Measurements from ENCODE around the gene TSPAN18. TPM values are rescaled to one million over a fixed set of nuclear protein-coding genes. Genes with fewer than 3 reads are reported as not detected.
A peak's percentile ranks its signal among the peaks of the same experiment; 100 is the strongest.

TSPAN18 gene
- polyA plus RNA-seq, 1 donor = 48.1 TPM

DNA sequence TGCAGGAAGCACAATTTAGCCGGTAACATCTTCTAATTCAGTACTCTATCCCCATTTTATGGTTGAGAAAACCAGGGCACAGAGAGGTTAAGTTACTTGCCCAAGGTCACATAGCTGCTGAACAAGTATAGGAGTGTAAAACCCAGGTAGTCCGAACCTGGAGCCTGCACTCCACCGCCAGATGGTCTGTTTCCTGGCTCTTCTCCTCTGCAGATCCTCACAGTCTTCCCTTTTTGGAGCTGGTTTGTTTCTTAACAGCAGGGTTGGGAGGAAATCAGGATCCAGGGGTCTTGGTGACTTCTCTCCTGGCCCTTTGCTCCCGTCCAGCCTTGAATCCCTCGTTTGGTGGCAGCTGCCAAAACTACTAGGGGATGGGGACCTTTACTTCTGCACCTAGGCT, 12.0 kb downstream of the TSPAN18 start:
- no peak for DNase-seq

GRCh38 chr11:44740967-44741366, 14.2 kb downstream of the TSPAN18 start:
- no peak for DNase-seq

DNA sequence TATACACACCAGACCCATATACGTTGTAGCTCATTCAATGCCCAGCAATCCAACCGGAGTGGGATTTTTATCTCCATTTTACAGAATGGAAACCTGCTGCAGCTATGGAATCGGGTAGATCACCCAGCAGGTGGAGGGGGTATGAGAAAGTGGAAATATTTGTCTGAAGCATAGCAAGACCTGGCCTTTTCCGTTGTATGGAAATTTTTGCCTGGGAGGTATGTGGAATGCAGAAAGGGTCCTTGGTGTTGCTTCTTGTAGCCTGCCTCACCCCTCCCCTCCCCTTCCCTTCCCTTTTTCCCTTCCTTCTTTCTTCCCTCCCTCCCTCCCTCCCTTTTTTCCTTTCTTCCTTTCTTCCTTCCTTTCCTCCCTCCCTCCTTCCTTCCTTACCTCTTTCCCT, 15.2 kb downstream of the TSPAN18 start:
- no peak for DNase-seq

GRCh38 chr11:44742508-44743246, 15.9 kb downstream of the TSPAN18 start:
- DNase-seq = no peak

DNA sequence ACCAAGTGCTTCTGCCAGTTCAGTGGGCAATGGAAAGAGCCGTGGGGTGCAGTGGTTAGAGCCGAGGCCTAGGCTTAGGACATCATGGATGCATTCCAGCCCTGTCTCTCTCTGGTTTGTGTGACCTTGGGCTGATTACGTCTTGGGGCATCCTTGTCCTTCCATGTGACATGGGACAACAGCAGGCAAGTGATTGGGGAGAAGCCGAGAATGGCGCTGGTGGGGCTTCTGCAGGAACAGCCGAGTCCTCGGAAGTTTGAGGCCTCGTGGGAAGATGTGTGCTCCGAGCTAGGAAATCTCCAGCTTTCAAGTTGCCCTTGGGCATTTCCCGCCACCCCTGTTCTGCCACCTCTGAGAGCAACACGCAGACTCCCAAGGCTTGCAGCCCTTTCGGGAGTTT, 16.6 kb downstream of the TSPAN18 start:
- DNase-seq = no peak

- peak; percentile 76 for DNase-seq
These were observed 17.3 kb downstream of the TSPAN18 start for GRCh38 chr11:44743959-44744557.

DNA sequence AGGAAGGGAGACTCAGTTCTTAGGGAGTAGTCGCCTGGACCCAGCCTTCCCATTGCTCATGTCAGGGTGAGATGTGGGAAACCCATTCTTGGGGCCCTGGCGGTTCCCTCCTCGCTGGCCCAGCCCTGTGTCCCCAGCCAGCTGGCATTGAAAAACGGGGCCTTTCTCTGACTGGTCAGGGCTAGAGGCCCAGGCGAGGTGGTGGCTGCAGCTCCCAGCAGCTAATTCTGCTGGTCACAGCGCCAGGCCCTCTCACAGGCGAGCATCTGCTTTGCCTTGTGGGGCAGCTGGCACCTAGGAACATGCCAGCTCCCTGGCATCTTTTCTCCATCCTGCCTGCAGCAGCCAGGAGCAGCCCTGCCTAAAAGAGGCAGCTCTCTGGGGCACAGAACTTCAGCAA, 20.1 kb downstream of the TSPAN18 start:
- DNase-seq = no peak

GRCh38 chr11:44747316-44747715, 20.6 kb downstream of the TSPAN18 start:
- DNase-seq = no peak

- DNase-seq = no peak
These were observed 21.1 kb downstream of the TSPAN18 start for GRCh38 chr11:44747836-44748235.

- DNase-seq = no peak
These were observed 21.8 kb downstream of the TSPAN18 start for GRCh38 chr11:44748606-44749005.

DNA sequence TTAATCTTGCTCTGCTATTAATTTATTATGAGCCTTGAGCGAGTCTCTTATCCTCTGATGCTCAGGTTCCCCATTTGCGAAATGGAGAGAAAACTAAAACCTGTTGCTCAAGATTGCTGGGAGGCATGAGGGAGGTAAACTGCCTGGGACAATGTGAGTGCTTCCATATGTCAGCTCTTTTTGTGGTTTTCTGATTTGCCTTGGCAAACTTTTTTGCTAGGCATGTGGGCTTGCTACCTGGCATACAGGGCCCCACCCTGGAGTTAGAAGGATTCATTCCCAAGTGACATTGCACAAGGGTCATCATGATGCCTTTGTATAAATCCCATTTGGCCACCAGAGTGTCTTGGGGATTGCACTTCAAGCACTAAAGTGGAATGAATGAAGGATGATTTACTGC, 22.4 kb downstream of the TSPAN18 start:
- no peak for DNase-seq

GRCh38 chr11:44750551-44751465, 24.0 kb downstream of the TSPAN18 start:
- no peak for DNase-seq

DNA sequence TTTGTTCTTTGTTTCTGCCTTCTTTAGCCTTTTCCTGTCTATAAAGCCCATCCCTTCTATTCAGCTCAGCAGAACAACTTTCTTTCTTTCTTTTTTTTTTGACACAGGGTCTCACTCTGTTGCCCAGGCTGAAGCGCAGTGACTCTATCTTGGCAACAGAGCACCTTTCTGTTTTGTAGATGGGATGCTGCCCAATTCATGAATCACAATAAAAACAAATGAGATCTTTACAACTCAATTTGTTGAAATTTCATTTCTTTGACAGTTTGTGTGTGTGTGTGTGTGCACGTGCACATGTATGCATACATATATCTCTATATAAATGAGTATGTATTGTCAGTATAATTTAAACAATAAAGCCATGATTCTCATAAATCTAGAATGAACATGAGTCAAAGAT, 25.5 kb downstream of the TSPAN18 start:
- DNase-seq = no peak

DNA sequence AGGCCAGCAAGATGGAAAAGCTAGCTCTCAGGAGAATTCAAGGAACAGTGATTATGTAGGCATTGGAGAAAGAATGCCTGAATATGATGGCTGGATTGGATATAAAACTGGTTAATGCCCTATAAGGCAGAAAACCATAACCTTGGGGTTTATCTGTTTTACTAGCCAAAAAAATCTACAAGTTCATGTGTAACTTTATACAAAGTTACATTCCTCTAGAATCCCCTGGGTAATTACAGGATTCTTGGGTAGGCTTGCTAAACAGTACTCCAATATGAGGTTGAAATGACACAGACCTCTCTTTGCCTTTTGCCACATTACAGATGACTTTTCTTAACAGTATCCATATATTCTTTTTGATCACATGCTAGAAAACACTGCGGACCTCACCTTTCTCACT, 26.0 kb downstream of the TSPAN18 start:
- no peak for DNase-seq

DNA sequence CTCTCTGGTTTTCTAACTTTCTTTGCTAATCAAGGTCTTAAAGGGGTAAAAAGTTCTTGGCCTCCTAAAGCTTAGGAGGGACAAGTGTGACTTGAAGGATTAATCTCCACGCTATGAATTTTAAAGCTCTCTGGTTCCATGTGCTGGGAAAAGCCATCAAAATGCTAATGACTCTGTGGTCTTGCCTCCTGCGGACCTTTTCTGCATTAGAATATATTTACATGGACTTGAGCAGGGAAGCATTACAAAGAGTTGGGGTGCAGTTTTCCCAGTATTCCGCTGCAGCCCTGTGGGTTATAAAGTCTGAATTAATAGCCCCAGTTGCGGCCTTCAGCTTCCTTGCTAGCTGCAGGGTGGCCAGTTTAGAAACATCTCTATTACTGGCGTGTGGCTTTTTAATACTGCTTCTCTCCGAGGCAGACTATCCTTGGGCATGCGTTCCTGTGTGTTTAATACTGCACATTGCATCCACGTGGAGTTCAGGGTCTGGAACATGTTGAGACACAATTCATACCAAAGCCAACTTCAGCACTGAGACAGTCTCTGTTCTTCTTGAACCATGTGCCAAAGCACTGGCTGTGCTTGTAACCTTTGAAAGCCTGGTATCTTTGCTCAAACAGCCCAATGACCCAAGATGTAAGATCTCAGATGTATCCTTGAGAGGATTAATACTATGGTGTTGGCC, 27.3 kb downstream of the TSPAN18 start:
- DNase-seq = no peak

DNA sequence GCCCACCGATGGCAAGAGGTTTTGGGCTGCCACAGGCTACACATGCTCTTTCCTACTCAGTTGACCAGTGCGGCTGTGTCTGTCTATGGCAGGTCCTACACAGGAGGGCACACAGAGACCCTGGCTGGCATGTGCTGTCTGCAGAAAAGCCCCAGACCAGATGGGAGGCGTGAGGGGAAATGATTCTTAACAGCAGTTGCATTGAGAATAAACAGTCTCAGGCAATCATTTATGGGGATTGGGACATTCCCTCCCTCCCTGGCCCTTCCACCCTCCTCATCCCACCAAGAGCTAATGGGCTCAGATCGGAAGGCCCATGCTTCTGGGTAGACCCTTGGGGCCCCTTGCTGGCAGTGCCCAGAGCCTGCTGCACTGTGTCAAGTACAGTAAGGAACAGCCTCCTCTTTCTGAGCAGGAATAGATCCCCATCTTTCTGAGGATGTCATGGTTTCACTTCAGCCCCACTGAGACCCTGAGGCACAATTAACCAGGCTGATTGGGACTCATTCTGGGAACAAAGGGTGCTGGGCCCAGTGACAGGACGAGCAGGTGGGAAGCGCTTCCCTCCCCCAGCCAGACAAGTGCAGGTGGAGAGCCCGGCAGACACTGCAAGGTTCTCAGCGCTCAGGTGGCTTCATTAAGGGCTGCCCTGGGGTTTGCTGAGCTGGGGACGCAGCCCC, 28.3 kb downstream of the TSPAN18 start:
- no peak for DNase-seq

DNA sequence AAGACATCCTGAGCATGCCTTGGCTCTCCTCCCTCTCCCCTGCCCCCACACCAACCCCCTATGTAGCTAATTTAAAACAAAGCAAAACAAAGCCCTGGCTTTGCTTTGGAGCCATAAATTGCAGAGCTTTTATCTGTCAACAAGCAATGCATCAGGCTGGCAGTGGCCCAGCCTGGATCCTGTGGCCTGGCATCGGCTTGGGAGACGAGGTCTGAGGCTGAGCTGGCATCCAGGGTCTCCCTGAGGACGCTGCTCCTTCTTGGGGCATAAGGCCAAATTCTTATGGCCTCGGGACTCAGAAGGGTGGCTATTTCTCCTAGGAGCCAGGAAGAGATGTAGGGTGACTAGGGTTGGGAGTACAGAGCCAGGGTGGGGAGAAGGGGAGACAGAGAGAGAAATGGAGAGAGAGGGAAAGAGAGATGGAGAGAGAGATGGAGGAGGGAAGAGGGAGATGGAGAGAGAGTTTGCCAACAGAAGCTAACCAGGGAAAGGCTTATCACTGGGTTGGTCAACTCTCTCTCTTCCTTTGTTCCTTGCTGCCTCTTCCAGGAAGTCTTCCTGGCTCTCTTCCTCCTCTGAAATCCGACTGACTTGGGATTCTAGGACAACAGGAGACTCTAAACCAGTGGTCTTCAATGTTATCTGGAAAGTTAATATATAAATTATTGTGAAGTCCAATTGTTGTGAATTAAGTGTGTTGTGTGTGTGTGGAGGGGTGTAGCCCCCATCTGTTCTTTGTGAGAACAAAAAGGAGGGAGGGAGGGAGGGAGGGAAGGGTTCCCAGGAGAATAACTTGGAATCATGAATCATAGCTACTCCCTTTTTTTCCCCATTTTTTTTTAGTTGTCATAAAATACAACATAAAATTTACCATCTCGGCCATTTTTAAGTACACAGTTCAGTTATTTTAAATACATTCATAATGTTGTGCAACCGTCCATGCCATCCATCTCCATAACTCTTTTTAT, 29.1 kb downstream of the TSPAN18 start:
- DNase-seq = no peak

DNA sequence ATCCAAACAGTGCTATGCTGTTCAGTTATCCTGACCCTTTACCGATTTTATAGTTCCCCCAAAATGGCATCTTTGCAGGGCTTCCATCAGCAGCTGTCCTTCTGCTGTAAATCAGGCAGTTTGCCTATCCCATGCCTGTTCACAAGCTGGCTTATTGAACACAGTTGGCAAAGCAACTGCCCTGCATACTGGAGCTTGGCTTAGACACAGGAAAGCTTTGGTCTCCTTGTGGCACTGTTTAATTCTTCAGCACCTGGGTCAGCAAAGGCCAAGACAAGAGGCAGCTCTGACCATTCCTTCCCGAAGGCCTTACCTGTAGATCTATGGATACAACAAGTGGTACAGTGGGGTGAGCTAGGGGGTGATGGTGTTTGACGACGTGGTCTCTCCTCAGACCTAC, 32.2 kb downstream of the TSPAN18 start:
- no peak for DNase-seq

DNA sequence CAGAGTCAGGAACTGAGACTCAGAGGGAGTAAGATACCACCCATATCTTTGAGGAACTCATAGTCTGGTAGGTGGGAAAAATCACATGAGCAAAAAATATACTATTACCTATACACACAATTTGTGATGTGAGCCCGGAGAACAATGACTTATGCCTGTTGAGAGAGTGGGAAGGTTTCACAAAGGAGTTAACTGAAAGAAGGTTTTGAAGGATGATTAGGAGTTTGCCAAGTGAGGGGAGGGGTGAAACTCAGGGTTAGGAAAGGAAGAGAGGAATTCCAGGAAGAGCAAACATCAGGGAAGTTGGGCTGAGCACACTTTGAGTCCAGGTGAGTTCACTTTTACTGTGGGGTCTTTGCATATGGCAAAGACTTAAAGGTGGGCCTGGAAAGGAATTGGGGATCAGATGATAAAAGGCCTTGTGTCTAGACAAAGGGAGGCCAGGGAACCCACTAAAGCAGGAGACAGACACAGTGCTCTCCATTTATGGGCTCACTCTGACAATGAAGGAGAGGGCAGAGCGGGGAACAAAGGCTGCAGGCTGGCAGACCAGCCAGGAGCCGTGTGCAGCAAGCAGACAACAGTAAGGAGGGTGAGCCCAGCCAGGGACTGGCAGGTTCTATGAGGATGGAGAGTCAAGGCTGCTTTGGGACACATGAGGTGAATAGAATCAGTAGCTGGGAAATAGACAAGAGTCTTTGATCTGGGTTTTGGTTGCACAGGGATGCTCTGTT, 33.1 kb downstream of the TSPAN18 start:
- DNase-seq = no peak

DNA sequence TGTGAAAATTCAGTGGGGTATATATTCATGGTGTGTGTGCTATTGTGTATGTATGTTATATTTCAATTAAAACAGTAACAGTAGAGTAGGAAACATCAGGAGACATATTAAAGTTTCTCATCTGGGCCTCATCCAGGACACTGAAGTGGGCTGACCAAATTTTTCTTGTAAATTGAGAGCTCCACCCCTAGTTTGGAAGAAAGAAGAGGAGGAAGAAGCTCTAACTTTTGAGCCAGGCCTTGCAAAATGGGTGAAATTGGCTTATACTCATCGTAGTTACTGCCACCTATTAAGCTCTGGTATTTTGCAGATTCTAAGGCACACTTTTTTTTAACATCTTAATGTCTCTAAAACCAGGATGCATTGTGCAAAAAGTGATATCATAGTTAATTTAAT, 33.7 kb downstream of the TSPAN18 start:
- DNase-seq = no peak

Data from hindlimb muscle (tissue), 1 donor.